Upper lobe of left lung (tissue), 4 donors: ENCODE results near the gene KRT26.

Experiments
- CTCF ChIP-seq, 6 experiments: fragments of 450-650 bp in 4 of 6; fragments of 200-600 bp in 2 of 6; sonication (generic) in 2 of 6; IDR thresholded peaks; one replicate each; pipeline ENCODE4 v1.5.1; 2016 to 2019; ENCODE audit warnings: antibody characterized with exemption in 6 of 6
- EP300 ChIP-seq, 4 donors: sonication (generic); formaldehyde crosslinking; IDR thresholded peaks; one replicate each; pipeline ENCODE4 v1.5.1; 2017; ENCODE audit warnings: antibody characterized with exemption in 4 of 4, control low read depth in 2 of 4
- POLR2AphosphoS5 ChIP-seq, 2 donors: sonication (generic); formaldehyde crosslinking; IDR thresholded peaks; one replicate each; pipeline ENCODE4 v1.5.1; 2017; ENCODE audit warnings: antibody characterized with exemption in 2 of 2

GRCh38 chr17:40778461-40778860 is 6.5 kb upstream of the KRT26 start:
- TF ChIP-seq CTCF (IDR thresholded peaks at IDR 0.05) (no peak), EP300 (IDR thresholded peaks at IDR 0.05) (no peak), POLR2AphosphoS5 (IDR thresholded peaks at IDR 0.05) (no peak)
